GM23338 (cell line): ENCODE results near the gene CENPB. TPM values are rescaled to one million over a fixed set of nuclear protein-coding genes. Genes with fewer than 3 reads are reported as not detected.

Experiments
- ATAC-seq: fragments of 200-7000 bp; cut with Tn5 transposase; 3 replicates; pipeline ENCODE4 v1.9.1; 2020
- DNase-seq: peaks from one replicate; pipeline ENCODE4 v3.0.0-alpha.2; 2015; ENCODE audit warnings: low spot score
- H2AFZ ChIP-seq: fragments of 200-600 bp; sonication (generic); 2 replicates; pipeline ENCODE4 v1.8.0; 2016; ENCODE audit warnings: antibody characterized with exemption, mild to moderate bottlenecking, moderate library complexity
- H3F3A ChIP-seq: fragments of 200-600 bp; sonication (generic); replicated peaks from 2 replicates; pipeline ENCODE4 v1.8.0; 2017; ENCODE audit warnings: antibody characterized with exemption, mixed run types, low read depth
- H3K27ac ChIP-seq: fragments of 200-600 bp; sonication (generic); 2 replicates; pipeline ENCODE4 v1.6.1; 2016; ENCODE audit warnings: low read depth
- H3K27me3 ChIP-seq: fragments of 200-600 bp; sonication (generic); 2 replicates; pipeline ENCODE4 v1.8.0; 2016; ENCODE audit warnings: mild to moderate bottlenecking, mixed run types, moderate library complexity; ENCODE audit not compliant: insufficient read depth
- H3K36me3 ChIP-seq: fragments of 200-600 bp; sonication (generic); 2 replicates; pipeline ENCODE4 v1.8.0; 2016; ENCODE audit warnings: mild to moderate bottlenecking; ENCODE audit not compliant: insufficient read depth
- H3K4me1 ChIP-seq: fragments of 200-600 bp; sonication (generic); 2 replicates; pipeline ENCODE4 v1.8.0; 2016; ENCODE audit warnings: mild to moderate bottlenecking, moderate library complexity; ENCODE audit not compliant: insufficient read depth
- H3K4me2 ChIP-seq: fragments of 200-600 bp; sonication (generic); 2 replicates; pipeline ENCODE4 v1.7.1; 2017; ENCODE audit warnings: mixed run types
- H3K4me3 ChIP-seq: fragments of 200-600 bp; sonication (generic); 2 replicates; pipeline ENCODE4 v1.6.1; 2016; ENCODE audit warnings: mixed run types
- H3K79me2 ChIP-seq: fragments of 200-600 bp; sonication (generic); replicated peaks from 2 replicates; pipeline ENCODE4 v1.8.0; 2017; ENCODE audit warnings: mild to moderate bottlenecking; ENCODE audit not compliant: insufficient read depth
- H3K9me2 ChIP-seq: fragments of 200-600 bp; sonication (generic); 2 replicates; pipeline ENCODE4 v1.8.0; 2017; ENCODE audit not compliant: insufficient read depth
- H4K20me1 ChIP-seq: fragments of 200-600 bp; sonication (generic); replicated peaks from 2 replicates; pipeline ENCODE4 v1.8.0; 2017; ENCODE audit warnings: mild to moderate bottlenecking; ENCODE audit not compliant: insufficient read depth
- H3K27ac Mint-ChIP-seq: 2 replicates; pipeline ENCODE4 v1.8.0; 2020; ENCODE audit warnings: inconsistent platforms, mild to moderate bottlenecking, moderate library complexity, mixed read lengths
- H3K27me3 Mint-ChIP-seq: 3 replicates; pipeline ENCODE4 v1.8.0; 2022; ENCODE audit warnings: low read depth, mild to moderate bottlenecking, moderate library complexity, mixed read lengths, inconsistent platforms; ENCODE audit not compliant: insufficient read depth, poor library complexity
- H3K36me3 Mint-ChIP-seq: 3 replicates; pipeline ENCODE4 v1.8.0; 2021; ENCODE audit warnings: low read depth, mild to moderate bottlenecking, inconsistent platforms, moderate library complexity, mixed read lengths
- H3K4me1 Mint-ChIP-seq: 3 replicates; pipeline ENCODE4 v1.8.0; 2020; ENCODE audit warnings: mild to moderate bottlenecking, inconsistent platforms, mixed read lengths
- H3K4me3 Mint-ChIP-seq: 3 replicates; pipeline ENCODE4 v1.8.0; 2021; ENCODE audit warnings: moderate library complexity, mild to moderate bottlenecking, inconsistent platforms, mixed read lengths
- H3K9me3 Mint-ChIP-seq: 3 replicates; pipeline ENCODE4 v1.8.0; 2020; ENCODE audit warnings: moderate library complexity, mild to moderate bottlenecking, inconsistent platforms, mixed read lengths
- CREB1 ChIP-seq: fragments of 250-450 bp; sonication (Bioruptor Pico); IDR thresholded peaks from 2 replicates; pipeline ENCODE4 v1.5.0; 2020; ENCODE audit warnings: low read depth, mild to moderate bottlenecking, moderate library complexity
- EZH2 ChIP-seq: fragments of 200-600 bp; sonication (generic); IDR thresholded peaks from one replicate; pipeline ENCODE4 v1.8.0; 2017; ENCODE audit warnings: antibody characterized with exemption, mild to moderate bottlenecking, low read depth; ENCODE audit not compliant: unreplicated experiment
- NANOG ChIP-seq: IDR thresholded peaks from 2 replicates; pipeline ENCODE4 v1.6.1; 2016; ENCODE audit warnings: antibody characterized with exemption, borderline replicate concordance
- STAT1 ChIP-seq: IDR thresholded peaks from one replicate; pipeline ENCODE4 v1.6.1; 2016; ENCODE audit warnings: antibody characterized with exemption; ENCODE audit not compliant: unreplicated experiment
- polyA plus RNA-seq: library from polyadenylated mRNA; unstranded; fragments of >200 nt; fragmentation: Nextera tagmentation; extraction: Ambion mirVana; gene quantifications from 2 replicates; pipeline ENCODE4 v1.2.1, GENCODE V29; 2016
- total RNA-seq: library from RNA; depleted of rRNA; stranded (reverse); fragments of >200 nt; shearing (Covaris generic); gene quantifications from 2 replicates; pipeline ENCODE4 v1.2.3, GENCODE V29; 2014
- TF ChIP-seq, protein P1 (sequence below), 2 experiments: fragments of 200-600 bp in 1 of 2; sonication (generic) in 1 of 2; conservative IDR thresholded peaks; 2 replicates each; pipeline versions ENCODE4 v1.5.1 to v1.6.1; 2016 to 2017; ENCODE audit warnings: antibody characterized with exemption in 2 of 2, low read depth in 2 of 2, mild to moderate bottlenecking in 2 of 2, moderate library complexity in 1 of 2
- TF ChIP-seq, protein P2 (sequence below): fragments of 250-450 bp; sonication (Bioruptor Pico); IDR thresholded peaks from 2 replicates; pipeline ENCODE4 v1.5.0; 2020; ENCODE audit warnings: mild to moderate bottlenecking, moderate library complexity
- TF ChIP-seq, protein P3 (sequence below): IDR thresholded peaks from 2 replicates; pipeline ENCODE4 v1.6.1; 2016; ENCODE audit warnings: antibody characterized with exemption
- TF ChIP-seq, protein P4 (sequence below): IDR thresholded peaks from one replicate; pipeline ENCODE4 v1.6.1; 2018; ENCODE audit warnings: antibody characterized with exemption; ENCODE audit not compliant: unreplicated experiment

CENPB gene
- total and polyA plus RNA-seq, 2 experiments from 2014 or later: 10.8 to 52.1 TPM

DNA sequence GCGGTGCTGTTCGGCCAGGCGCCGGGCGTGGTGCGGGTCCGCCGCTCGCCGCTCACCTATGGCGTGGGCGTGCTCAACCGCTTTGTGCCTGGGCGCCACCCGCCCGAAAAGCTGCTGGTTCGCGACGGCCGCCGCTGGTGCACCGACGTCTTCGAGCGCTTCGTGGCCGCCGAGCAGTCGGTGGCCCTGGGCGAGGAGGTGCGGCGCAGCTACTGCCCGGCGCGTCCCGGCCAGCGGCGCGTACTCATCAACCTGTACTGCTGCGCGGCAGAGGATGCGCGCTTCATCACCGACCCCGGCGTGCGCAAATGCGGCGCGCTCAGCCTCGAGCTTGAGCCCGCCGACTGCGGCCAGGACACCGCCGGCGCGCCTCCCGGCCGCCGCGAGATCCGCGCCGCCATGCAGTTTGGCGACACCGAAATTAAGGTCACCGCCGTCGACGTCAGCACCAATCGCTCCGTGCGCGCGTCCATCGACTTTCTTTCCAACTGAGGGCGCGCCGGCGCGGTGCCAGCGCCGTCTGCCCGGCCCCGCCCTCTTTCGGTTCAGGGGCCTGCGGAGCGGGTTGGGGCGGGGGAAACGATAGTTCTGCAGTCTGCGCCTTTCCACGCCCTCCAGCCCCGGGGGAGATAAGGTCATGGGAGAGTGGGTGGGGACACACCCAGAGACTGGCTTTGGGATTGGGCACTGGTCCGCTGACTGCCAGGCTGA, 34.7 kb downstream of the CENPB start (continued):
- TF ChIP-seq, protein P1, sequence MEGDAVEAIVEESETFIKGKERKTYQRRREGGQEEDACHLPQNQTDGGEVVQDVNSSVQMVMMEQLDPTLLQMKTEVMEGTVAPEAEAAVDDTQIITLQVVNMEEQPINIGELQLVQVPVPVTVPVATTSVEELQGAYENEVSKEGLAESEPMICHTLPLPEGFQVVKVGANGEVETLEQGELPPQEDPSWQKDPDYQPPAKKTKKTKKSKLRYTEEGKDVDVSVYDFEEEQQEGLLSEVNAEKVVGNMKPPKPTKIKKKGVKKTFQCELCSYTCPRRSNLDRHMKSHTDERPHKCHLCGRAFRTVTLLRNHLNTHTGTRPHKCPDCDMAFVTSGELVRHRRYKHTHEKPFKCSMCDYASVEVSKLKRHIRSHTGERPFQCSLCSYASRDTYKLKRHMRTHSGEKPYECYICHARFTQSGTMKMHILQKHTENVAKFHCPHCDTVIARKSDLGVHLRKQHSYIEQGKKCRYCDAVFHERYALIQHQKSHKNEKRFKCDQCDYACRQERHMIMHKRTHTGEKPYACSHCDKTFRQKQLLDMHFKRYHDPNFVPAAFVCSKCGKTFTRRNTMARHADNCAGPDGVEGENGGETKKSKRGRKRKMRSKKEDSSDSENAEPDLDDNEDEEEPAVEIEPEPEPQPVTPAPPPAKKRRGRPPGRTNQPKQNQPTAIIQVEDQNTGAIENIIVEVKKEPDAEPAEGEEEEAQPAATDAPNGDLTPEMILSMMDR (conservative IDR thresholded peaks at IDR 0.05; ENCODE audit: low read depth in 2 of 2): no peak
- TF ChIP-seq, protein P2, sequence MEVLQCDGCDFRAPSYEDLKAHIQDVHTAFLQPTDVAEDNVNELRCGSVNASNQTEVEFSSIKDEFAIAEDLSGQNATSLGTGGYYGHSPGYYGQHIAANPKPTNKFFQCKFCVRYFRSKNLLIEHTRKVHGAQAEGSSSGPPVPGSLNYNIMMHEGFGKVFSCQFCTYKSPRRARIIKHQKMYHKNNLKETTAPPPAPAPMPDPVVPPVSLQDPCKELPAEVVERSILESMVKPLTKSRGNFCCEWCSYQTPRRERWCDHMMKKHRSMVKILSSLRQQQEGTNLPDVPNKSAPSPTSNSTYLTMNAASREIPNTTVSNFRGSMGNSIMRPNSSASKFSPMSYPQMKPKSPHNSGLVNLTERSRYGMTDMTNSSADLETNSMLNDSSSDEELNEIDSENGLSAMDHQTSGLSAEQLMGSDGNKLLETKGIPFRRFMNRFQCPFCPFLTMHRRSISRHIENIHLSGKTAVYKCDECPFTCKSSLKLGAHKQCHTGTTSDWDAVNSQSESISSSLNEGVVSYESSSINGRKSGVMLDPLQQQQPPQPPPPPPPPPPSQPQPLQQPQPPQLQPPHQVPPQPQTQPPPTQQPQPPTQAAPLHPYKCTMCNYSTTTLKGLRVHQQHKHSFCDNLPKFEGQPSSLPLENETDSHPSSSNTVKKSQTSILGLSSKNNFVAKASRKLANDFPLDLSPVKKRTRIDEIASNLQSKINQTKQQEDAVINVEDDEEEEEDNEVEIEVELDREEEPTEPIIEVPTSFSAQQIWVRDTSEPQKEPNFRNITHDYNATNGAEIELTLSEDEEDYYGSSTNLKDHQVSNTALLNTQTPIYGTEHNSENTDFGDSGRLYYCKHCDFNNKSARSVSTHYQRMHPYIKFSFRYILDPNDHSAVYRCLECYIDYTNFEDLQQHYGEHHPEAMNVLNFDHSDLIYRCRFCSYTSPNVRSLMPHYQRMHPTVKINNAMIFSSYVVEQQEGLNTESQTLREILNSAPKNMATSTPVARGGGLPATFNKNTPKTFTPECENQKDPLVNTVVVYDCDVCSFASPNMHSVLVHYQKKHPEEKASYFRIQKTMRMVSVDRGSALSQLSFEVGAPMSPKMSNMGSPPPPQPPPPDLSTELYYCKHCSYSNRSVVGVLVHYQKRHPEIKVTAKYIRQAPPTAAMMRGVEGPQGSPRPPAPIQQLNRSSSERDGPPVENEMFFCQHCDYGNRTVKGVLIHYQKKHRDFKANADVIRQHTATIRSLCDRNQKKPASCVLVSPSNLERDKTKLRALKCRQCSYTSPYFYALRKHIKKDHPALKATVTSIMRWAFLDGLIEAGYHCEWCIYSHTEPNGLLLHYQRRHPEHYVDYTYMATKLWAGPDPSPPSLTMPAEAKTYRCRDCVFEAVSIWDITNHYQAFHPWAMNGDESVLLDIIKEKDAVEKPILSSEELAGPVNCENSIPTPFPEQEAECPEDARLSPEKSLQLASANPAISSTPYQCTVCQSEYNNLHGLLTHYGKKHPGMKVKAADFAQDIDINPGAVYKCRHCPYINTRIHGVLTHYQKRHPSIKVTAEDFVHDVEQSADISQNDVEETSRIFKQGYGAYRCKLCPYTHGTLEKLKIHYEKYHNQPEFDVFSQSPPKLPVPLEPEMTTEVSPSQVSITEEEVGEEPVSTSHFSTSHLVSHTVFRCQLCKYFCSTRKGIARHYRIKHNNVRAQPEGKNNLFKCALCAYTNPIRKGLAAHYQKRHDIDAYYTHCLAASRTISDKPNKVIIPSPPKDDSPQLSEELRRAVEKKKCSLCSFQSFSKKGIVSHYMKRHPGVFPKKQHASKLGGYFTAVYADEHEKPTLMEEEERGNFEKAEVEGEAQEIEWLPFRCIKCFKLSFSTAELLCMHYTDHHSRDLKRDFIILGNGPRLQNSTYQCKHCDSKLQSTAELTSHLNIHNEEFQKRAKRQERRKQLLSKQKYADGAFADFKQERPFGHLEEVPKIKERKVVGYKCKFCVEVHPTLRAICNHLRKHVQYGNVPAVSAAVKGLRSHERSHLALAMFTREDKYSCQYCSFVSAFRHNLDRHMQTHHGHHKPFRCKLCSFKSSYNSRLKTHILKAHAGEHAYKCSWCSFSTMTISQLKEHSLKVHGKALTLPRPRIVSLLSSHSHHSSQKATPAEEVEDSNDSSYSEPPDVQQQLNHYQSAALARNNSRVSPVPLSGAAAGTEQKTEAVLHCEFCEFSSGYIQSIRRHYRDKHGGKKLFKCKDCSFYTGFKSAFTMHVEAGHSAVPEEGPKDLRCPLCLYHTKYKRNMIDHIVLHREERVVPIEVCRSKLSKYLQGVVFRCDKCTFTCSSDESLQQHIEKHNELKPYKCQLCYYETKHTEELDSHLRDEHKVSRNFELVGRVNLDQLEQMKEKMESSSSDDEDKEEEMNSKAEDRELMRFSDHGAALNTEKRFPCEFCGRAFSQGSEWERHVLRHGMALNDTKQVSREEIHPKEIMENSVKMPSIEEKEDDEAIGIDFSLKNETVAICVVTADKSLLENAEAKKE (CRISPR knock-in tag): no peak
- TF ChIP-seq CREB1 (CRISPR knock-in tag): peak; percentile 74
- no peak for TF ChIP-seq EZH2

DNA sequence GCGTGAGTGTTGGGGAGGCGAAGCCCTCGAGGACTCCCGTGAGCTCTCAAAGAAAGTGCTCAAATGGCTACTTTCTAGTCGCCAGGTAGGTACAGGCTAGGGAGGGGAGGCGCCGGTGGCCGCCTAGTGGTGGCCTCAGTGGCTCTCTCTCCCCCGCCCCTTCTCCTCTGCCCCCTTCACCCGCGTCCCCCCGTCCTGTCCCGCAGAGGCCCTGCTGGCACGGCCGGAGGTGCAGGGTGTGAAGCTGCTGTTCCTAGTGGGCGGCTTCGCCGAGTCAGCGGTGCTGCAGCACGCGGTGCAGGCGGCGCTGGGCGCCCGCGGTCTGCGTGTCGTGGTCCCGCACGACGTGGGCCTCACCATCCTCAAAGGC, 35.2 kb downstream of the CENPB start:
- peaks cover 28% of the 10 kb centered on the region for H3K27me3 ChIP-seq
- Mint-ChIP-seq H3K4me1 (peaks cover 15% of the 10 kb centered on the region), H3K27me3 (peaks cover 29% of the 10 kb centered on the region), H3K27ac (no peak overlapping the region), H3K4me3 (peak overlapping the region; percentile 58), H3K9me3 (peaks cover 4% of the 10 kb centered on the region; the same call in 1 of the 3 replicates), H3K36me3 (no peaks in the 10 kb centered on the region; the same call in 2 of the 3 replicates)
- H3F3A ChIP-seq: peaks cover 14% of the 10 kb centered on the region
- no peaks in the 10 kb centered on the region for H3K79me2 ChIP-seq
- DNase-seq (peak; percentile 58), ATAC-seq (peak; percentile 27)
- H3K9me2 ChIP-seq: no peaks in the 10 kb centered on the region
- H3K4me1 ChIP-seq: peaks cover 12% of the 10 kb centered on the region; the same call in 1 of the 2 replicates
- TF ChIP-seq, protein P3, sequence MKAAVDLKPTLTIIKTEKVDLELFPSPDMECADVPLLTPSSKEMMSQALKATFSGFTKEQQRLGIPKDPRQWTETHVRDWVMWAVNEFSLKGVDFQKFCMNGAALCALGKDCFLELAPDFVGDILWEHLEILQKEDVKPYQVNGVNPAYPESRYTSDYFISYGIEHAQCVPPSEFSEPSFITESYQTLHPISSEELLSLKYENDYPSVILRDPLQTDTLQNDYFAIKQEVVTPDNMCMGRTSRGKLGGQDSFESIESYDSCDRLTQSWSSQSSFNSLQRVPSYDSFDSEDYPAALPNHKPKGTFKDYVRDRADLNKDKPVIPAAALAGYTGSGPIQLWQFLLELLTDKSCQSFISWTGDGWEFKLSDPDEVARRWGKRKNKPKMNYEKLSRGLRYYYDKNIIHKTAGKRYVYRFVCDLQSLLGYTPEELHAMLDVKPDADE: no peak
- TF ChIP-seq NANOG (no peak), STAT1 (no peak)
- TF ChIP-seq, protein P1 (conservative IDR thresholded peaks at IDR 0.05; ENCODE audit: low read depth in 2 of 2): peak; percentile 38 to 49; a peak in 3 of 4 replicates
- TF ChIP-seq, protein P4, sequence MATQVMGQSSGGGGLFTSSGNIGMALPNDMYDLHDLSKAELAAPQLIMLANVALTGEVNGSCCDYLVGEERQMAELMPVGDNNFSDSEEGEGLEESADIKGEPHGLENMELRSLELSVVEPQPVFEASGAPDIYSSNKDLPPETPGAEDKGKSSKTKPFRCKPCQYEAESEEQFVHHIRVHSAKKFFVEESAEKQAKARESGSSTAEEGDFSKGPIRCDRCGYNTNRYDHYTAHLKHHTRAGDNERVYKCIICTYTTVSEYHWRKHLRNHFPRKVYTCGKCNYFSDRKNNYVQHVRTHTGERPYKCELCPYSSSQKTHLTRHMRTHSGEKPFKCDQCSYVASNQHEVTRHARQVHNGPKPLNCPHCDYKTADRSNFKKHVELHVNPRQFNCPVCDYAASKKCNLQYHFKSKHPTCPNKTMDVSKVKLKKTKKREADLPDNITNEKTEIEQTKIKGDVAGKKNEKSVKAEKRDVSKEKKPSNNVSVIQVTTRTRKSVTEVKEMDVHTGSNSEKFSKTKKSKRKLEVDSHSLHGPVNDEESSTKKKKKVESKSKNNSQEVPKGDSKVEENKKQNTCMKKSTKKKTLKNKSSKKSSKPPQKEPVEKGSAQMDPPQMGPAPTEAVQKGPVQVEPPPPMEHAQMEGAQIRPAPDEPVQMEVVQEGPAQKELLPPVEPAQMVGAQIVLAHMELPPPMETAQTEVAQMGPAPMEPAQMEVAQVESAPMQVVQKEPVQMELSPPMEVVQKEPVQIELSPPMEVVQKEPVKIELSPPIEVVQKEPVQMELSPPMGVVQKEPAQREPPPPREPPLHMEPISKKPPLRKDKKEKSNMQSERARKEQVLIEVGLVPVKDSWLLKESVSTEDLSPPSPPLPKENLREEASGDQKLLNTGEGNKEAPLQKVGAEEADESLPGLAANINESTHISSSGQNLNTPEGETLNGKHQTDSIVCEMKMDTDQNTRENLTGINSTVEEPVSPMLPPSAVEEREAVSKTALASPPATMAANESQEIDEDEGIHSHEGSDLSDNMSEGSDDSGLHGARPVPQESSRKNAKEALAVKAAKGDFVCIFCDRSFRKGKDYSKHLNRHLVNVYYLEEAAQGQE: no peak
- peaks cover 11% of the 10 kb centered on the region; the same call in 1 of the 2 replicates for H4K20me1 ChIP-seq
- H3K36me3 ChIP-seq: no peaks in the 10 kb centered on the region
- no peak overlapping the region for H3K27ac ChIP-seq
- H2AFZ ChIP-seq: no peak overlapping the region
- H3K4me2 ChIP-seq: peak overlapping the region; percentile 93
- peak overlapping the region; percentile 73 for H3K4me3 ChIP-seq
